Measurements from ENCODE around the gene AQP7. TPM values are rescaled to one million over a fixed set of nuclear protein-coding genes. Genes with fewer than 3 reads are reported as not detected.
"Not testable (repeated sequence)": the region's sequence is repeated elsewhere in the genome, so short reads cannot be mapped to it uniquely, and the experiment has no call there.

AQP7 gene
- total RNA-seq, 2 donors from 2014 or later: 4.6 TPM

DNA sequence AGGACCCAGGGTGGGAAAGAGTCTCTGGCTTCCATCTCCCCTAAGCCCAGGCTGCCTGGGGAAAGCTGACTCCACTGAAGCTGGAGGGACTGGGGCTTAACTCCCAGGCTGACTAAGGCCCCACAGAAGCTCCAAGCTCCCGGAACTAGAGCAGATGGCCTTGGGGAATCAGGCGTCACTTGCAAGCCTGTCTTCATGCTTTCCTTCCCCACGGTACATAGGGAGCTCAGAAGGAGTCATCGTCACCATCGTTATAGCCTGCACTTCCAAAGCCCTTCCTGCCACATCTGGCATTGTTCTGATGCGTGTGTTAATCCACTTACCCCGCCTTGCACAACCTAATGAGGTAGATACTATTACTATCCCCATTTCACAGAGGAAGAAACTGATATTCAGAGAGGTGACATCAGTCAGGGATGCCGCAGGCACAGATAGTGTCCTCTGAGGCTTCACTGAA is 33.5 kb upstream of the AQP7 start:
- no peak for DNase-seq (ENCODE audit: low spot score)
- intact Hi-C loops (cut with DNase I): no loop called here

DNA sequence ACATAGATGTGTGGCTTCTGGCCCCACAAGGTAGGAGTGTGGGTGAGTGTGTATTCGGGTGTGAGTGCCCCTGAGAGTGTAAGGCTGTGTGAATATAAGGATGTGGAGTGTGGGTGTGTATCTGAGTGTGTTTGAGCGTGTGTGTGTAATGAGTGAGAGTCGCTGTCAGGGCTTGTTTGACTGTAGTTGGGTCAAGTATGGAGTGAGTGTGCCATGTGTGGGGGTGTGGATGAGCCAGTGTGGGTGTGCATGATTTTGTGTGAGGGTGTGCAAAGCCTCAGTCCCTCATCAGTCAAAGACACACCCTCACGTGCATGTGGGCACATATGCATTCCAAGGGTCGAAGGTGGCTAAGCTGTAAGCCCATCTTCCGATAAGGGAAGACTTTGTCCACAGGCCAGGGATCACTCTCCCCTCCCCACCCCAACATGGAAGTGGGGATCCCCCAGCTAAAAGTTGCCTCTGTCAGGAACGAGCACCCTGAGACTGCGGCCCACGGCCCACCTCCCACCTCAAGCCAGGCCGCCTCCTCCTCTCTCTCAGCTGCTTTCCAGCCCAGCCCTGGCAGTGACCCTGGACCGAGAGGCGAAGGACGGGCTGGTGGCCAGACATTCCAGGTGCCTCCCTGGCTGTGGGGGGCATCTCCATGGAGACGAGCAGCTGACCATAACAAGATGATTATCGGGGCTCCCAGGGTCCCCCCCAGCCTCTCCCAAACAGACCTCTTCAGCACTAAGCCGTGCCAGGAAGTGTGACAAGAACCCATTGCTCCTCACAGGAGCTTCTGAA is 32.1 kb upstream of the AQP7 start:
- no peak for DNase-seq (ENCODE audit: low spot score)
- intact Hi-C loops (cut with DNase I): no loop called here

DNA sequence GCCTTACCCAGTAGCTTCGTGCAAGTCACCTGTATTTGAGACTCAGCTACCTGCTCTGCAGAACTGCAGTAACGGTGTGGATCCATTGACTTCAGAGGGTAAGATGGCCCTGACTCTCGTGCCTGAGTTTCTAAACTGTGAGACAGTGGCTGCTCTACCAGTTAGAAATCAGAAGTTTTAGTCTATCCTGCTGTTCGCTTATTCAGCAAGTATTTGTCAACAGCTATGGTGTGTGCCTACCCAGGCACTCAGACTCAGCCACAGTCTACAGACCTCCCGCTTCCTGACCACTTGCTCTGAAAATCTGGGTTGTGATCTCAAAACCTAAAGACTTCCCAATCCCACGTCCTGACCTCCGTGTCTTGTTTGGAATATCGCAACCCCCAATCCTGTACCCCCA is 31.5 kb upstream of the AQP7 start:
- intact Hi-C loops (cut with DNase I): no loop called here
- DNase-seq (ENCODE audit: low spot score): no peak

DNA sequence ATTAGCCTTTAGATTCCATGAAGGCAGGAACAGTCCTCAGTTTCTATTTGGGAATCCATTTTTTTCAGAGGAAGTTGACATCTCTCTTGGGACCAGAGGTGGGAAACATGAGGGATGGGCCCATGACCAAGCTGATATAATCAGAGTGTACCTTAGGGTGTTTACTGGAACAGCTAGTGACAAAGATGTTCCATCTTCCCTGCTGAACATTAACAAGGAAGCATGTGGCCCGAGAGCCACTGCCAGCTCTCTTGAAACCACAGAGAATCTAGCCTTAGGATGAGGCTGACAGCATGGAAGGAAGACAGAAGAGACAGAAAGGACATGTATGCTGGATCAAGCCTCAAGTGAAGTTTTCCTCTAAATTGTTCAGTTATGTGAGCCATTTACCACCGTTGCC is 29.1 kb upstream of the AQP7 start:
- intact Hi-C loops (cut with DNase I): no loop called here
- no peak for DNase-seq (ENCODE audit: low spot score)

DNA sequence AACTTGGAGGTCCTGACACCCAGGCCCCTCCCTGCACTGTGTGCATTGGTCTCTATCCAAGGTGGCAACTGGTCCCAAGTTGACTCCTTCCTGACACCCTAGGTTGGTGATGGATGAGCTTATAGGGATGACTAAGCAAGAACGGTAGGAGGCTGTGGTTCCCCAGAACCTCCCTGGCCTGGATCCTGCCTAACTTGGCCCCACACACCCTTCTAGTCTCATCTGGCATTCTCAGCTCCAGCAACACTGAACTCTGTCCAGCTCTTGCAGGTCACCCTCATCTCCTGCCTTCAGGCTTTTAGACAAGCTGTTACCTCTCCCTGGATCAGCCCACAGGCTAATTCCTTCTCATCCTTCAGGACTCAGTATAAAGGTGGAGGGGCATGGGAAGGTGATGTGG is 28.6 kb upstream of the AQP7 start:
- DNase-seq (ENCODE audit: low spot score): no peak
- intact Hi-C loops (cut with DNase I): no loop called here

DNA sequence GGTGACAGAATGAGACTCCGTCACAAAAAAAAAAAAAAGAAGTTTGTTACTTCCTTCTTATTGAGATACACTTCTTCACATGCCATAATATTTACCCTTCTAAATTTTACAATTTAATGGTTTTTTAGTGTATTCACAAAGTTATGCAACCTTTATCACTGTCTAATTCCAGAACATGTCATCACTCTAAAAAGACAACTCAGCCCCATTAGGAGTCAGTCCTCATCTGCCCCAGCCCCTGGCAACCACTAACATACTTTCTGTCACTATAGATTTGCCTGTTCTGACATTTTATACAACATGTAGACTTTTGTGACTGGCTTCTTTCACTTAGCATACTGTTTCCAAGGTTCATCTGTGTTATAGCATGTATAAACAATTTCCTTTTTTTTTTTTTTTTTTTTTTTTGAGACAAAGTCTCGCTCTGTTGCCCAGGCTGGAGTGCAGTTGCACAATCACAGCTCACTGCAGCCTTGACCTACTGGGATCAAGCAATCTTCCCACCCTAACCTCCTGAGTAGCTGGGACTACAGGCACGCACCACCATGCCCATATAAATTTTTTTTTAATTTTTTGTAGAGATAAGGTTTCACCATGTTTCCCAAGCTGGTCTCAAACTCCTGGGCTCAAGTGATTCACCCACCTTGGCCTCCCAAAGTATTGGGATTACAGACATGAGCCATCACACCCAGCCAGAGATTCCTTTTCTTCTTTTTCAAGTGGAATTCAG is 27.1 kb upstream of the AQP7 start:
- intact Hi-C loops (cut with DNase I): no loop called here
- DNase-seq (ENCODE audit: low spot score): no peak

DNA sequence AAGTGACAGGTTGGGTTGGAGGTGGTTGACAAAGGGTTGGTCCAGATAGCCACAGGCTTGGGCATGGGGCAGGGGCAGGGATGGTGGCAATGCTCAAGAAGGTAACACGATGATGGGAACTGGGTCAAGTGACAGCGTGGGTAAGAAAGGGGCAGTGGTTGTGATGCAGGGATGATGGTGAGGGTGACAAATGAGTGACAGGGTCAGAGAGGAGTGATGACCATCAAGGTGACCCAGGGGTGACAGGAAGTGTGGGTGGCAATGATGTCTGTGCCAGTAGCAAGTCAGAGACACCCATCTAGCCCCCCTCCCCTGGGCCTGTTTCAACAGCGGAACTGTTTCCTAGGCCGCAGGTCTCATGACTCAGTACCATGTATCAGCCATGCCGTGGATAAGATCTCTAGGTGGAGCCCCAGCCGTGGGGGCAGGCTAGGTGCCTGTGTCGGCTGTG is 24.5 kb upstream of the AQP7 start:
- intact Hi-C loops (cut with DNase I): no loop called here
- DNase-seq (ENCODE audit: low spot score): no peak

DNA sequence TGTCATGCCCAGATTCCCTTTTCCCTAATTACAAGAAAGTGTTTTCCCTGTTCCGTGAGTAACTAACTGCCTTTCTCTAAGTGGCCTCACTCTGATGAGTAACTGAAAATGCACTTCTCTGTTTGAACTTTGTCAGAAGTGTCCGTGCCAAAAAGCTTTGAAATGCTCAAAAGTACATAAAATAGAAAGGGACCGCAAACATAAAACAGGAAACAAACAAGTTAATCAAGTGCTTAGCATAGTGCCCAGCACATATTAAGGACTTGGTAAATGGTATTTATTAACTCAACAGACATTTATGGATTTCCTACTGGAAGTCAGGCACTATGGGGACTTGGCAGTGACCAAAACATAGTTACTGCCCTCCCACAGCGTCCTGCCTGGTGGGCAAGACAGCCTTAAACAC is 22.8 kb upstream of the AQP7 start:
- intact Hi-C loops (cut with DNase I): no loop called here
- DNase-seq (ENCODE audit: low spot score): no peak

DNA sequence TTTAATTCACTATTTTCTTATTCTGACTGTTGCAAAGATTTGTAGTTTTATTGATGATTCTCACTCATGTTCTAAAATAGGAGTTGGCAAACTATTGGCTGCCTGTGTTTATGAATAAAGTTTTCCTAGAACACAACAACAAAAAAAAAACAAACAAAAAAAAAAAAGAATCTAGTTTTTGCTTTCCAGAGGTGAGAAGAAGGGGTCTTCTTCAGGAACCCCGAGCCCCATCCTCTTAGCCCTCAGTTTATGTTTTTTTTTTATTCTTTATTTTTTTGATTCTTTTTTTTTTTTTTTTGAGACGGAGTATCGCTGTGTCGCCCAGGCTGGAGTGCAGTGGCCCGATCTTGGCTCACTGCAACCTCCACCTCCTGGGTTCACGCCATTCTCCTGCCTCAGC is 22.1 kb upstream of the AQP7 start:
- intact Hi-C loops (cut with DNase I): not testable (repeated sequence)

DNA sequence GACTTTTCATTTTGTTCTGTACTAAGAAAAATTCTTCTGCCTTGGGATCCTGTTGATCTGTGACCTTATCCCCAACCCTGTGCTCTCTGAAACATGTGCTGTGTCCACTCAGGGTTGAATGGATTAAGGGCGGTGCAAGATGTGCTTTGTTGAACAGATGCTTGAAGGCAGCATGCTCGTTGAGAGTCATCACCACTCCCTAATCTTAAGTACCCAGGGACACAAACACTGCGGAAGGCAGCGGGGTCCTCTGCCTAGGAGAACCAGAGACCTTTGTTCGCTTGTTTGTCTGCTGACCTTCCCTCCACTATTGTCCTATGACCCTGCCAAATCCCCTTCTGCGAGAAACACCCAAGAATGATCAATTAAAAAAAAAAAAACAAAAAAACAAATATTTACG is 21.7 kb upstream of the AQP7 start:
- intact Hi-C loops (cut with DNase I); DNase-seq (ENCODE audit: low spot score): not testable (repeated sequence)

More for the DNA sequence above, 22.1 kb upstream of the AQP7 start:
- not testable (repeated sequence) for DNase-seq (ENCODE audit: low spot score)

DNA sequence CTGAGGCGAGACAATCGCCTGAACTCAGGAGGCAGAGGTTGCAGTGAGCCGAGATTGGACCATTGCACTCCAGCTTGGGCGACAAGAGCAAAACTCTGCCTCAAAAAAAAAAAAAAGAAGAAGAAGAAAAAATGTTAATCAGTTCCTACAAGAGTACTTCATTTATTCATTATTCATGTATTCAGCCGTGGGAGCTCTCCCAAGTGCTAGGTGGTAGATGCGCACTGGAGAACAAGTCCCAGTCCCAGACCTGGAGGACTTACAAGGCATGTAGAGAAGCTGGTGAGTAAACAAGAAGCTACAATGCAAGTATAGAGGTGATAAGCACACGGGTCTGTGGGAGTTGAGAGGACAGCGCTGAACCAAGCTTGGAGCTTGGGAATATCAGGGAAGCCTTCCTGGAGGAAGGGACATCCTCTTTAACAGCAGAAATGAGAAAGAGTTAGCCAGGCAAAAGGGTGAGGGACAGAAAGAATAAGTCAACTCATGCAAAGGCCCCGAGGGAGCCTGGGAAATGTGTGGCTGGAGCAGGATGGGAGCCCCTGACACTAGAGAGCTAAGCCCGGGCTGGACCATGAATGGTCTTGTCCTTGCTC is 17.4 kb upstream of the AQP7 start:
- DNase-seq (ENCODE audit: low spot score): no peak
- intact Hi-C loops (cut with DNase I): loop anchor here in 1 of 2 donors (5.0 kb wide), 1 partner anchor 43 kb away; no protein-coding TSS in a partner anchor

DNA sequence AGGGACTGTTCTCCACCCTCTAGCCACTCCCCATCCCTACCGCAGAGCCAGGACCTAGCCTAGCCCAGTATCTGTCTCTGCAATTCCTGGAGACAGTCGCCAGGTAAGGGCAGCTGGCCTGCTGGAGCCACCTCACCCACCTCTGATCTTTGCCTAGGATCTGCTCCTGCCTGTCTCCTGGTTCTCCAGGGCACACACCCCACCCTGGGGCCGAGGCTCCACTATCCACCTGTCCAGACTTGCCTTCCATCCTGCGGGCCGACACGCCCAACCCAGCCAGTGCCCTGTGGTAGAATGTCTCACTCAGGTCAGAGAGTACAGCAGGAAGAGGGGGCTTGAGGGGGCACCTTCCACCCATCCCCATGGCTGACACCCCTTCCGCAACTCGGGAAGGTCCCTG is 15.7 kb upstream of the AQP7 start:
- intact Hi-C loops (cut with DNase I): loop anchor here in 1 of 2 donors (5.0 kb wide), 1 partner anchor 41 kb away; no protein-coding TSS in a partner anchor
- DNase-seq (ENCODE audit: low spot score): no peak

DNA sequence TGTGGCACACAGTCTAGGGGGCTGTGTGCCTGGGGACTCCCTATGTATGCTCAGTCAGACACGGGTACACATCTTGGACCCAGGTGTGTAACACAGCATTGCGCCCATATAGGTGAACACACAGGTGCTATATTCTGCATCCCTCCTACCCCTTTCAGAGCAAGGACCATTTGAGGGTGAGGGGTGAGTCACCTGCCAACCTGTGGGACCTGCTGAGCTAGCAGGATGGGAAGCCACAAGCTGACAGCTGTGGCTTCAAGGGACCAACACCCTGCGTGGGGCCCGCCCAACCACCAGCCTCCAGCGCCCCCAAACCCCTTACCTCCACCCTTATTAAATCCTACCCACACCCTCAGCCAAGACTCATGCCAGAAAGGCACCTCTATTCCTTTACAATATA is 14.6 kb upstream of the AQP7 start:
- intact Hi-C loops (cut with DNase I): loop anchor here in 1 of 2 donors (5.0 kb wide), 1 partner anchor 40 kb away; no protein-coding TSS in a partner anchor
- no peak for DNase-seq (ENCODE audit: low spot score)

DNA sequence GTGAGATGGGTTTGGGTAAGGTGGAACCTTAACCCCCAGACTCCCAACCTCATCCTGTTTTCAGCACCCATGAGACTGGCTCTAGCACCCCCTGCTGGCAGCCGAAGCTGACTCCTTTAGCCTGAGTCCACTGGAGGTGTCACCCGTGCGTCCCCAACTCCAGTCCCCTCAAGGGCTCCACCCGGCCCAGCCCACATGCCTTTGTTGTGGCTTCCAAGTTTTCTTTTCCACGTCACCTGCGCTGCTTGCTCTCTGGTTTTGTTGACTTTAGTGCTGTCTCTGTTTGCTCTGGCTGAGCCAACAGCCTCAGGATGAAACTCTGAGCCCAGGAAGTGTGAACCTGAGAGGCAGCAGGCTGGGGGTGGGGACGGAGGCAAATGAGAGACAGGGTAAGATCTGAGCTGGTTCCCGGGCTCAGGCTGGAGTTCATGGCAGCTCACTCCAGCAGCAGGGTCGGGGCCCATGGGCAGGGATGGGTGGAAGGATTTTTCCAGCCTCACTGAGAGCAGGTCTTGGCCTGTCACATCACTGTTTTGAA is 13.2 kb upstream of the AQP7 start:
- intact Hi-C loops (cut with DNase I): loop anchor here in 1 of 2 donors (5.0 kb wide), 1 partner anchor 38 kb away; no protein-coding TSS in a partner anchor
- DNase-seq (ENCODE audit: low spot score): peak; percentile 89

DNA sequence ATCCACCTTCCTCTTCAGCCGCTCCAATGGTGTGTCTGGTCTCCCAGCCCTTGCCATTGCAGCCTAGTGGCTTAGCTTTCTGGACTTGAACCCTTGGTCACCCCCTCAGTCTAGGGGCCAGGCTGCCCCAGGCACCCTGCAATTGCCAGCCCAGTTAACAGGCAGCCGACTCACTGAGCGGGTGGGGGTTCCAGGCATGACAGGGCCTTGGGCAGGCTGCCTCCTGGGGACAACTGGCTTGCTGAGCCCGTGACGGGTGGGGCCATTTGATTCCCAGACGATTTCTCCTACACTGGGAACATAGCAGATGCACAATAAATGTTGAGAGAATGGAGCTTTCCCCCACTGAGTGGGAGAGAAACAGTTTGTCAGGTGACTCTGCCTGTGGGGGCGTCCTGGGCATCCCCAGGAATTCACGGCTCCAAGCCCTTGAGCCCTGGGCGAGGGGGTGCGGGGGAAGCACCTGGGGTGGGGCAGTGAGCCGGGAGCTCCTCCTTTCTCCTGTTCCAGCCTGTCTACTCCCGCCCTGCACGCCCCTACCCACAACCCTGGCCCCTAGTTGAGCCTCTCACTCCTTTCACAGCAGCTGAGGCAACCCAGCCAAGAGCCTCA is 12.6 kb upstream of the AQP7 start:
- no peak for DNase-seq (ENCODE audit: low spot score)
- intact Hi-C loops (cut with DNase I): loop anchor here in 1 of 2 donors (5.0 kb wide), 1 partner anchor 38 kb away; no protein-coding TSS in a partner anchor

DNA sequence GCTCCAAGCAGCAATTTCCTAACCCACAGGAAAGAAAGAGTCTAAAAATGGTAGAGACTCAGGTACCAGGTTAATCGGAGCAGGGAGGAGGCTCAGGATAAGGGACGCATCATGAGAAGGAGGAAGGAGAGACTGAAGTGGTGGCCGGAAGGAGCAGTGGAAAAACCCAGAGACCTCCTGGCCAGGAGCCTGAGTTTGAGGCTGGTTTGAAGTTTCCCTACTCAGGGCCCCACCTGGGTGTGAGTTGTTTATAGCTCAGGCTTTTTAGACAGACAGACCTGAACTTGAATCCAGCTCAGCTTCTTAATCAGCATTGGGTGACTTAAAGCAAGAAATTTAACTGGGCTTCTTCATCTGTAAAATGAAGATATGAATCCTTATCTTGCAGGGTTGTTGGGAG is 11.9 kb upstream of the AQP7 start:
- intact Hi-C loops (cut with DNase I): no loop called here

DNA sequence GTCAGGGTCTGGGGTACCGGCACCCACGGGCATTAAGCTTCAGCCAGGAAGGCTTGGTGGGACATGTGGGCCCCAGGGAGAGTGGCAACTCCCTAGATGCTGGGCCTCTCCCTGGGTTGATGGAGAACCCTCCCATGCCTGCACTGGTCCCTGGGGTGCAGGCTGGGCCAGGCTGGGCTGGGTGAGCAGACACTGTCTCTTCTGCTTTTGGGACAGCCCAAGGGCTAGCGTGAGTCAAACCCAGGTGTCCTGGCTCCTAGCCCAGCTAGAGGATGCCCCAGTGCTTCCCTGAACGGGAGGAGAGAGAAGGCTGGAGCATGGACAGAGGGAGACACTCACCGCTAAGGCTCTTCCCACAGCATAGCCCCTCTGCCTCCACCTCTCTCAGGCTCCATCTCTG is 5.7 kb upstream of the AQP7 start:
- intact Hi-C loops (cut with DNase I): no loop called here
- DNase-seq (ENCODE audit: low spot score): no peak

More for the DNA sequence above, 11.9 kb upstream of the AQP7 start:
- DNase-seq (ENCODE audit: low spot score): no peak

DNA sequence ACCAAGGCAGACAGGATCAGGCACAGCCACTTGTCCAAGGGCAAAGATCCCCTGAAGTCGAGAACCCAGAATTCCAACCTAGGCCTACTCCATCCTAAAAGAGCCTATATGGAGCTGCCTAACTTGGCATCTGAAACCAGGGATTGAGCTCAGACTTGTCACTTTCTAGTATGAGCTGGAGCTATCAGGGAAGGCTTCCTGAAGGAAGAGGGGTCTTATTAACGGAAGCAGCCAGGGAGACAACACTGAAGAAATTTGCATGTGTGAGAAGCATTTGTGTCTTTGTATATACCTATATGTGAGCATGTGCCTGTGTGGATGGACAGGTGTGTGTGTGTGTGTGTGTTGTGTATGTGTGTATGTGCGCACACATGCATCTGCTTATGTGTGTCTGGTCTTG is 4.7 kb upstream of the AQP7 start:
- DNase-seq (ENCODE audit: low spot score): no peak
- intact Hi-C loops (cut with DNase I): no loop called here

DNA sequence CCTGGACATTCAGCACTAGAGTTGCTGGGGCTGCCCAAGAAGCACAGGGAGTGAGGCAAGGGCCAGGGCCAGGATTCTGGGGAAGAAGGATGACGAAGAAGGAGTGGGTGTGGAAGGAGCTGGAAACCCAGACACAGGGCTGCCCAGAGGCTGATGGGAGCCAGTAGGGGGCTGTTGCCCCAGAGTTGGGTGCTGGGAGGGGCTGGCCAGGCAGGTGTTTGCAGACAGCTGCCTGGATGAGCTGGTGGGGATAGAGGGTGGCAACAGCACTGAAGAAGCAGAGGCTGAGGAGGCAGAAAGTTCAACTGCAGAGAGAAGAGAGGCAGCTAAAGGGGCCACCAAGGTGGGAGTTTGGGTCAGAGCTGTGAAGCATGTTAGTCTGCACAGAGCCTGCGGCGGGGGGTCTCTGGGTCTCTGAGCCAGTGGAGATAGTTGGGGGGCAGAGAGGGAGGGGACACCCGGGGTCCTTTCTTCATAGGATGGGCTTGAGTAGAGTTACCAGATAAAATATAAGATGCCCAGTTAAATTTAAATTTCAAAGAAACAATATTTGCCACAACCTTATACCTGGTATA is 2.5 kb upstream of the AQP7 start:
- intact Hi-C loops (cut with DNase I): no loop called here

More for the DNA sequence above, 2.5 kb upstream of the AQP7 start:
- no peak for DNase-seq (ENCODE audit: low spot score)
